IMR-90 (cell line): Measurements from ENCODE around the gene TNNI3K.

Experiments used
- MAFK ChIP-seq: IDR thresholded peaks from 2 replicates; pipeline ENCODE4 v1.6.1; 2012; ENCODE audit warnings: low read depth, low read length, improper control_type of control experiment
- MXI1 ChIP-seq: IDR thresholded peaks from 2 replicates; pipeline ENCODE4 v1.6.1; 2012; ENCODE audit warnings: low read depth, mild to moderate bottlenecking, low read length, moderate library complexity, borderline replicate concordance
- USF2 ChIP-seq: fragments of 150-350 bp; IDR thresholded peaks from 2 replicates; pipeline ENCODE4 v1.6.1; 2017; ENCODE audit warnings: mild to moderate bottlenecking, antibody characterized with exemption, low read length, low read depth

- TF ChIP-seq MXI1 (no peak), MAFK (no peak), USF2 (no peak)
These were observed 105.5 kb downstream of the TNNI3K start for GRCh38 chr1:74340656-74341055.
